GM18507 (cell line): ENCODE results near the gene PRPF6.
"Not testable (repeated sequence)": the region's sequence is repeated elsewhere in the genome, so short reads cannot be mapped to it uniquely, and the experiment has no call there.

ENCODE experiments used
- DNase-seq: peaks from one replicate; pipeline ENCODE4 v3.0.0; 2011; ENCODE audit warnings: low read depth; ENCODE audit not compliant: insufficient read length; ENCODE audit errors: extremely low spot score
- FAIRE-seq: peaks from 2 replicates; lab custom pipeline; 2011; peaks lifted over from hg19 to GRCh38; lab: Jason Lieb, UNC

The PRPF6 gene

DNA sequence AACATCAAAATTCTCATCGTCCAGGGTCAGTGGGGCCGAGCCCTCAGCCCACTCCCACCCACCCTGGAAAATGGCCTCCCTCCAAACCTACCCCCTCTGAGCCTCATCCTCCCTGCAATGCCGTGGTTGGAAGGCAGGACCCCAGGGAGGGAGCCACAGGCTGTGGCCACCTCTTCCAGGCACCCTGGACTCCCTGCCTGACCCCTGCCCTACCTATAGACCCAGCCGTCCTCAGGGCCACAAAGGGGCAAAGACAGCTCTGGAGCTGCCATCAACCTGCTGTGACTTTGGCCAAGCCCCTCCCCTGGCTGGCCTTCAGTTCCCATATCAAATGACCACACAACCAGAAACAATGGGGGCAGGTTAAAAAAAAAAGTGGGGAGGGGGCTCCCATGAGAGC lies 22.5 kb upstream of the PRPF6 start:
- DNase-seq (no peak), FAIRE-seq (no peak)

DNA sequence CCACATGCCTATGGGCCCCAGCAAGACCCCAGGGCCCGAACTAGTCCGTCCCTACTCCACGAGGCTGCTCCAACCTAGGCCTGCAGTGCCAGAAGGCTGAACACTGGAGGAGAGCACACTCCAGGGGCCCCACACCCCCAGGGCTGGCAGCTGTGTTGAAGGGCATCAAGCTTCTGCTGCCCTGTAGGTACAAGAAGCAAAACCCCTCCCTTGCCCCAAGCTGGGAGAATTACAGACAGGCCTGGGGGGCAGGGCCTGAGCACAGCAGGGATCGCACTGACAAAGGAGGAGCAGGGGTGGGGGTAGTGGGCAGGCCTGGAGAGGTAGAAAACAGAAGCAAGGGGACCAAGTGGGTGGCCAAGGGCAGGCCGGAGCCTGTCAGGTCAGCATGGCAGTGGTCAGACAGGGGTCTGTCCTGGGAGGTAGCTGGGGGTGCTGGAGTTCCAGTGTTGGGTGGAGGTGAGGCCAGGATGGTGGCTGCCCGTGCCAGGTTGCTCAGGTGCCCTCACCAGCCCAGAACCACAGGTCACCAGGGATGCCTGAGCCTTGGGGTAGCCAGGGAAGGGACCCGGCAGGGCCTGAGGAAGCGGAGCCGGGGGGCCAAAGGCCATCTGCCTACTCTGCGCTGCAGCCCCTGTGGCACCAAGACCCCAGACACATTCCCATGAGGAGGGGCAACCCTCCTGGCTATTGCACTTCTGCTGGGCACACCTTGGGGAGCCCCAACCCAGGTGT lies 21.8 kb upstream of the PRPF6 start:
- no peak for FAIRE-seq

DNA sequence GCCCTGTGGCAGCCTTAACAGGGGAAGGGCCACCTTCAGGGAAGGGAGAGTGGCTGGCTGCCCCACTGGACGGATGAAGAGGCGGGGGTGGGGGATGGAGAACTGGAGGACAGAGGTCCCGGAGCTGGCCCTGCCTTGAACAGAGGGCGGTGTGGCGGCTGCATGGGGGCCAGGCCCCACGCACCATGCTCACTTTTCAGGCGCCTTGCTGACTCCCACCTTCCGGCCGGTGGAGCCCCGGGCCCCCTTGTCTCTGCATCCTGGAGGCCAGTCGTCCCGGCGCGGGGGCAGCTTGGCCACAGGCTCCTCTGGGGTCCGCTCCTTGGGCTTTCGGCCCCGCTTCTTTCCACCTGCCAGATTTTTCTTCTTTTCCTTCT lies 21.2 kb upstream of the PRPF6 start:
- FAIRE-seq: no peak
- DNase-seq: no peak

More for the DNA sequence above, 21.8 kb upstream of the PRPF6 start:
- DNase-seq: no peak

DNA sequence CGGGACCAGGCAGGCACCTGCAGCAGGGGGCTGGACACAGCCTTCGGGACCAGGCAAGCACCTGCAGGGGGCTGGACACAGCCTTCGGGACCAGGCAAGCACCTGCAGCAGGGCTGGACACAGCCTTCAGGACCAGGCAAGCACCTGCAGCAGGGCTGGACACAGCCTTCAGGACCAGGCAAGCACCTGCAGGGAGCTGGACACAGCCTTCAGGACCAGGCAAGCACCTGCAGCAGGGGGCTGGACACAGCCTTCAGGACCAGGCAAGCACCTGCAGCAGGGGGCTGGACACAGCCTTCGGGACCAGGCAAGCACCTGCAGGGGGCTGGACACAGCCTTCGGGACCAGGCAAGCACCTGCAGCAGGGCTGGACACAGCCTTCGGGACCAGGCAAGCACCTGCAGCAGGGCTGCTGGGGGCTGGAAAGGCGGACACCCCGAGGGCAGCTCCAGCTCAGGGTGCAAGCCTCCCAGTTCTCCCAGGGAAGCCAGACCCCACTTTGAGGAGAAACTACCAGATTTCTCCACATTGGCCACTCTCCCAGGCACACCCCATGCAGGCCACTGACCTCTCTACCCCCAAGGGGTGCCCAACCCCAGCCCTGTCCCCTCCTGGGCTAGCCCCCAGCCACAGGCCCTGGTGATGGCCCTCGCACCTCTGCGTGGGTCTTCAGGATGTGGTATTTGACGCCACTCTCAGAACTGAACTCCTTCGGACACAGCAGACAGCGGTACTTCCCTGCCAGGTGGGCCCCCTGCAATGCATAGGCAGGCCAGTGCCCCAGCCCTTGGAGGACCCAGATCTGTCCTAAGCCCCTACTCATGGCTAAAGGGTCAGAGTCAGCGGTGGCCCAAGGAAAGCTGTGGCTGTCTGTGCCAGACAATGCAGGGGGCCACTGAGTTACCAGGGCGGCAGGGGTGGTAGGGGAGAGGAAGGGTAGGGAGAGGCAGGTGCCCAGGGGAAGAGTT lies 20.0 kb upstream of the PRPF6 start:
- not testable (repeated sequence) for FAIRE-seq, DNase-seq

DNA sequence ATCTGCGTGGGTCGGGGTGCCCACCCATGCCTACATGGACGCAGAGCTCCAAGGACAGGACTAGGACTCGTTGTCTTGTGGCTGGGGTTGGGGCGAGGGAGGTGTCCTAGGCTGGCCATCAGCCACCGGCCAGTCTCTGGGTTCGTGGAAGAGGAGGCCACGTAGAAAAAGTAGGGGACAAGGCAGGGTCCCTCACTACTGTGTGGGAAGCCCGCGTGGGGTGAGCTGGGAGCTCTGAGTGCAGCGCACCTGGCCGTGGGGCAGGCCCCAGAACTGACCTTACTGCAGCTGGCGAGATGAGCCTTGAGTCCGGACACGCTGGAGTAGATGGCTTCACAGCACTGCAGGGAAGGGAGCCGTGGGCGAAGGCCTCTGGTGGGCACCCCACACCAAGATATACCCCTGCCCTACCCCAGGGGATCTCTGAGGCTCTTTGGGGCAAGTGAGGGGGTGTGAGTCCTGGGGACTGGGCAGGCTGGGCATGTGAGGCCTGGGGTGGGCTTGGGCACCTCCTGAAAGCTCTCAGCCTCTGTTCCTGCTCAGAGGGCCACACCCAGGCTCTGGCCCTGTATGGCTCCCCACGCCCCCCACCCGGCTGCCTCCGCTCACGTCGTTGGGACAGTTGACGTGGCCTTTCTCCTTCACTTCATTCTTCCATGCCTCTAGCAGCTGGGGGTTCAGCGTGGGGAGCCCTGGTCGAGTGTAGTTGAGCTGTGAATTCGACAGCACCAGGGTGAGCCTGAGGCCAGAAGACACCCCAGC lies 19.1 kb upstream of the PRPF6 start:
- DNase-seq (no peak), FAIRE-seq (no peak)

DNA sequence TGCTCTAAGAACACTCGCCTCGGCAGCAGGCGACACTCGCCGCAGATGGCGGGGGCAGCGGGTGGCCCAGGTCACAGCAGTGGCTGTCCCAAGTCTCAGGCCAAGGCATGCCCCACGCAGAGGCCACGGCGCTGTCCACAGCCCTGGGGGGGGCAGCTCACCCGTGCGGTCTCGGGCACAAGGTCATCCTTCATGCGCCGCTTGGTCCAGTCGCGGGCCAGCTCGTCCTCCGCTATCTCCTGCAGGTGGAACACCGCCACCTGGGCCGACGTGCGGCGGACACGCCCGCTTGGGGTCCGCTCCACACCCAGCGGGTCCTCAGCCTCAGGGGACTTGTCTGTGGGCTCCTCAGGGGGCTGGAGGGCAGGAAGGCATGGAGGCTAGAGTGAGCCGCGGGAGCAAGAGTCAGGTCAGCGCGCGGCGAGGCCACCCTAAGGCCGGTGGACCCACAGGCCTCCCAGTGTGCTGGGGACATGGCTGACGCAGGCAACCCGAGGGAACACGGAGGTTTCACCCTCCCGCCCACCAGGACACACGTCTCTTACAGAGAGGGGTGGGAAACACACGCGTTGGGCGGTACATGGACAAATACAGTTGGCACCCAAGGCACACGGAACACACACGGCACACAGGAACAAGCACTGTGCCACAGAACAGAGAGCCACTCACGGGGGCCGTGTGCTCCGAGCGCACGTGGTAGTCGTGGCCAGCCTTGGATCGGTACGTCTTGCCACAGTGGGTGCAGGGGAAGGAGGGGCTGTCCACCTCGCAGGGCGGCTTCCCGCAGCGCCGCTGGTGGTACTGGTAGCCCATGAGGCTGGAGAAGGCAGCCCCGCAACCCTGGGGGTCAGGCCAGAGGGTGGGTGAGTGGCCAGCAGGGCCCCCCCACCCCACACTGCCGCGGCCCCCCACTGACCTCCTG lies 18.2 kb upstream of the PRPF6 start:
- FAIRE-seq: no peak
- no peak for DNase-seq

DNA sequence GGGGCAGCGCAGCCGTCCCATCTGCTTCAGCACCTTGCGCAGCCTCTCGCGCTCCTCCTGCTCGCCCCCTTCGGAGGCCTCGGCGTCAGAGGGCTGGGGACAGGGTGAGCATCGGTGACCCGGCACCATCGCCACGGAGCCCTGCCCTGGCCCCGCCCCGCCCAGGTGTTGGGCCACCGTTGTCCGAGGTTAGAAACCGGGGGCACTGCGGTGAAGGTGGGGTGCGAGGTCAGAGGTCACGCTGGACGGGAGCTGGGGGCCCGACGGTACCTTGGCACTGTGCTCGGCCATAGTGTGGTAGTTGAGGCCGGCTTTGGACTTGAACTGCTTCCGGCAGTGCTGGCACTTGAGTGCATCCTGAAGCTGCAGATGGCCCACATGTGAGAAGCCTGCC lies 17.6 kb upstream of the PRPF6 start:
- DNase-seq: no peak
- no peak for FAIRE-seq

DNA sequence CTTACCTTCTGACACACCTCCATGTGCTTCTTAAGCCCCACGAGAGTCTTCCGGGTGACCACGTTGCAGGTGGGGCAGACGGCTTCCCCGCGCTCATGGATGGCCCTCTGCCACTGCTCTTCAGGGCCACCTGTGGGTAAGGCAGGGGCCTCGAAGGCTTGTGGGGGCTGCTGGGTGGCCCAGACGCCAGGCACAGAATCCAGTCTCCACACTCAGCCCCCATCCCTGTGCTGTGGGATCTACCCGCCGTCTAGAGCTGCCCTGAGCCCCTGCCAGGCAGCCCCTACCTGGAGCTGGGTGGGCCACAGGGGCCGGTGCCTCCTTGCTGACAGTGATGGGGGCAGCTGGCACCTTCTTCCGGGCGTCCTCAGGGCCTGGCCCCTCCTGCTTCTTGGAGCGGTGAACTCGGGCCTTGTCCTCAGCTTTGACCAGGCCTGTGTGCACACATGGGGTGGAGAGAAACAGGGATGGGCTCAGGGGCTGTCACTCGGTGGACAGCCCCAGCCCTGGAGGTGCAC lies 17.1 kb upstream of the PRPF6 start:
- no peak for FAIRE-seq
- no peak for DNase-seq

DNA sequence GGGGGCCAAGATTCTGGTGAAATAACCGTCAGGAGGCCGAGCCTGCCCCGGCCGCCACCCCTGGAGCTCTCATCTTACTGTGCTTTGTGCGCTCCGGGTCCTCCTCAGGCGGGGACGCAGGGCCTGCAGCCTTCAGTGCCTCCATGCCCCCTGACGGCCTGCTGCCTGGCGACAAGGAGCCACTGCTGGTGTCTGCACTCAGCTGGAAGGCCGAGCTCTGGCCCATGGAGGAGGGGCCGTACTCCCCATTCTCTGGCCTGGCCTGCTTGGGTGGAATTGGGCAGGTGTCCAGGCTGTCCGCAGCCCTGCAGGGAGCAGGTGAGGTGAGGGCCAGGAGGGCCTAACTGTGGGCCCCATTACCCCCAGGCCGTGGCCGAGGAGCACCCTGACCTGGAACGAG lies 16.5 kb upstream of the PRPF6 start:
- FAIRE-seq: no peak
- no peak for DNase-seq

DNA sequence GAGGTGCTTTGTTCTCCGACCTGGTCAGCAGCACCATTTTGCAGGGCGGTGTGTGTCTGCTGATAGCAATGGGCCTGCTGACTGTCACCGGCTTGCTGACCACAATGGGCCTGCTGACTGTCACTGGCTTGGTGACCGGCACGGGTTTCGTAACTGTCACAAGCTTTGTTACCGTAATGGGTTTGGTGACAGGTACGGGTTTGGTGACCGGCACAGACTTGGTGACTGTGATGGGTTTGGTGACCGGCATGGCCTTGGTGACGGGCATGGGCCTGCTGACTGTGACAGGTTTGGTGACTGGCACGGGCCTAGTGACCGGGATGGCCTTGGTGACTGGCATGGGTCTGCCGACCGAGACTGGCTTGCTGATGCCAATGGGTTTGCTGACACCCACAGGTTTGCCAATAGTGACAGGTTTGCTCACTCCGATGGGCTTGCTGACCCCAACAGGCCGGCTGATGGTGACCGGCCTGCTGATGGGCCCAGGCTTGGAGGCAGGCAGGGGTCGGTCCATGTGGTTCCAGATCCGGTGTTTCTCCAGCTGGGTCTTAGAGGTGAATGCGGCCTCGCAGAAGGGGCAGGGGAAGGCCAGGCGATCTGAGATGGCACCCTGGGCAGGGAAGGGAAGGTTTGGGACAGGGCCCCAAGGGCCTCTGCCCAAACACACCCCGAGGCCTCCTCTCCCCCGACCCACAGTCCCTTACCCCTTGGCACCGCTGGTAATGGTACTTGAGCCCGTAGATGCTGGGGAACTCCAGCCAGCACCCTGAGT lies 14.6 kb upstream of the PRPF6 start:
- FAIRE-seq (no peak), DNase-seq (no peak)

DNA sequence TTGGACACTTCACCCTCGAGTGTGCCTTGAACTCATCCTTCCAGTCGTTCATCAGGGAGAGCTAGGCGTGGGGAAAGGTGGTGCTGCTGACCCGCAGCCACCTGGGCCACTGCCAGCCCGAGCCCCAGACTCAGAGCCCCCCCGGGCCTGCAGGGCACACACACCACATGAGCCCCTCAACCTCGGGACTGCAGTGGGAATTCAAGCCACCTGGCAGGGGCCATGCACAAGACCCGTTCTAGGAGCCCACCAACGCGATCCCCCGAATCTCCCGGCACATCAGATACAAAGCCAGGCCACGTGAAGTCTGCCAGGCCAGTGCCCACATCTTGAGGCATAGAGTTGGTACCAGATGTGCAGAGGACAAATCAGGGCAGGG lies 14.0 kb upstream of the PRPF6 start:
- DNase-seq: no peak
- no peak for FAIRE-seq

DNA sequence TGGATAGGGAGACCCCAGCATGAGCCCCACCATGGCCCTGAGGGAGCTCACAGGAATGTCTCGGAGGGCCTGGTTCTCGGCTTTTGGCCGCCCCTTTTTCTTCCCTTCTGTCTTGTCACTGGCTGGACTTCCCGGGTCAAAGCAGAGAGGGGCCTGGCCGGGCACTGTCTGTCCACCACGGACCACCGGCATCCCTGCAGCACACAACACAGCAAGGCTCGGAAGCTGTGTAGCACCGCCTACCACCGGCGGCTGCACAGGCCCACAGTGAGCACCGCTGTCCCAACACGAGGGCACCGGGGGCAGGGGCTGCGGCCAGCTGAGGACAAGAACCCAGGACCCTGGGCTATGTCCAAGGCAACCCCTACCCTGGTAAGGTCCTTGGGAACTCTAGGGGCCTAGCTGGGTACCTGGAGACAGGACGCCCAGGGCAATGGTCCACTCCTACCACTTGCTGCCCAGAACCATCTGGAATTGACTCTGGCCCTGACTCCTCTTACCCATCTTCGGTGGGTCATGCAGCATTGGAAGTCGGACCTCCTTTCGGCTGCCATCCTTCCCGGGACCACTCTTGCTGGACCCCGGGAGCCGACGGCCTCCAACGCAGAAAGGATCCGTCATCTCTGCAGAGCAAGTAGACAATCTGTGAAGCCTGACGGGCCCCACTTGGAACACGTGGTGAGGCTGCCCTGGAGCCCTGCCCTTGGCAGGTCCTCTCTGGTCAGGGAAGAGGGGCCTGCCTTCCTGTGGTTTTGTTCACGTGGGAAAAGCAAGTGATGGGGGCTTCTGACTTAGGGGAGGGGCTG lies 13.4 kb upstream of the PRPF6 start:
- no peak for DNase-seq
- no peak for FAIRE-seq

DNA sequence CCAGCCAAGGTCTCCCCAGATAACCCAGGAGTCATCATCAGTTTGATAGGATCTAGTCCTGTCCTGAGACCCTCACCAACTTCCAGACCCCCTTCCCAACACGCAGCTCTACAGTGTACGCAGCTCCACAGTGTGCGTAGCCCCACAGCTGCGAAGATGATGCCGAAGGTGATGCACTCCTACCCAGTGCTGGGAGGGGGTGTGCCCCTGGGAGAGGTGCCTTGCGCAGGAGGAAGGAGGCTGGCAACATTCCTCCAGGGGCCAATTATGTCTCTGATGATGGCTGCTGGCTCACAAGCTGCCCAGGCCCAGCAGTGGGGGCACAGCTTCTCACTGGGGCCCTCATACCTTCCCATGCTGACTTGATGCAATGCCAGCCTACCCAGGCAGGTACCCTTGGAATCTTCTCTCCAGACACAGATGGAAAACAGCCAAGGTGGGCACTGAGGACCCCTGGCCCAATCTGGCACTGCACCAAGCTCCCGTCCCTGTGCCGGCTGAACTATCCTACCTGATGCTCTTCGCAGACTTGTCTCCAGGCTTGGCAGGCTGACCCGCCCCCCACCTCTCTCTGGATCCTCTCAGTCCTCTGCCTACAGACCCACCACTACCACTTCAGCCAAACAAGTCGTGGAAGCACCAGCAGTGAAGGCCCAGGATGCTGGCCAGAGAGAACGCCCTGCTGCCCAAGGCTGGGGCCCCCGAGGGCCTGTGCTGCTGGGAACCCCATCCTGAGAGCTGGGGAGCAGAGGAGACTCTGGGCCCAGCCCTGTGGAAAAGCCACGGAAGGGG lies 12.6 kb upstream of the PRPF6 start:
- no peak for DNase-seq
- no peak for FAIRE-seq

DNA sequence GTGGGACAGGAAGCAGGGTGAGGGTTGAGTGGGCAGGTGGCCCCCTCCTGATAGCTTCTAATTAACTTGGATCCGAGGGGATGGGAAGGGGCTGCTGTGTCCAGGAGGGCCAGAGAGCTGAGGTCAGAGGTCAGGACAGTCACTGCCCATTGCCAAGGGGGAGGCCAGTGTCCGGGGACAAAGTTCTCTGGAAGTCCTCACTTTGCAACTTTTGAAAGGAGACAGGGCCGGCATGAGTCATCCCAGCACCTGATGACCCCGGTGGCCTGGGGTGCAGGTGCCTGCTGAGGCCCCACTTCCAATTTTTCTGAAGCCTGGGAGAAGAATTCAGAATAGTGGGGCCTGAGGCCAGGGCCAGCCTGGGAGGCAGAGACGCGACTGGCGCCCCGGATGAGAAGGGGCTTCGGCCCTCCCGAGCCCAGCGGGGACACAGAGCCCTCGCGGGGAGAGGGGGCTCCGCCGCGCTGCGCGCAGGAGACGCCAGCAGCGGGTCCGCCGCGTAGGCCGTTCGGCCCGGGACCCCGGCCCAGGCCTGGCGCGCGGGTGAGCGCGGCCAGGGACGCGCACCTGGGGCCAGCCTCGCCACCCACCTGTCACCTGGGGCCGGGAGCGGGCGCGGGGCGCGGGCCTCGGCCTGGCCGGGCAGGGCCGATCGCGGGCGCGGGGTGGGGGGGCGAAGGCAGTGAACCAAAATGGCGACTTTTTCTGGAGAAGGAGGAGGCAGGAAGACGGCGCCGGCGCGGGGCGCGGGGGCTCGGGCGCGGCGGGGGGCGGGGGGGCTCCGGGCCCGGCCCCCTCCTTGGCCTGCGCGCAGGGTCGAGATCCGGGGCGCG lies 11.8 kb upstream of the PRPF6 start:
- DNase-seq (no peak), FAIRE-seq (no peak)

DNA sequence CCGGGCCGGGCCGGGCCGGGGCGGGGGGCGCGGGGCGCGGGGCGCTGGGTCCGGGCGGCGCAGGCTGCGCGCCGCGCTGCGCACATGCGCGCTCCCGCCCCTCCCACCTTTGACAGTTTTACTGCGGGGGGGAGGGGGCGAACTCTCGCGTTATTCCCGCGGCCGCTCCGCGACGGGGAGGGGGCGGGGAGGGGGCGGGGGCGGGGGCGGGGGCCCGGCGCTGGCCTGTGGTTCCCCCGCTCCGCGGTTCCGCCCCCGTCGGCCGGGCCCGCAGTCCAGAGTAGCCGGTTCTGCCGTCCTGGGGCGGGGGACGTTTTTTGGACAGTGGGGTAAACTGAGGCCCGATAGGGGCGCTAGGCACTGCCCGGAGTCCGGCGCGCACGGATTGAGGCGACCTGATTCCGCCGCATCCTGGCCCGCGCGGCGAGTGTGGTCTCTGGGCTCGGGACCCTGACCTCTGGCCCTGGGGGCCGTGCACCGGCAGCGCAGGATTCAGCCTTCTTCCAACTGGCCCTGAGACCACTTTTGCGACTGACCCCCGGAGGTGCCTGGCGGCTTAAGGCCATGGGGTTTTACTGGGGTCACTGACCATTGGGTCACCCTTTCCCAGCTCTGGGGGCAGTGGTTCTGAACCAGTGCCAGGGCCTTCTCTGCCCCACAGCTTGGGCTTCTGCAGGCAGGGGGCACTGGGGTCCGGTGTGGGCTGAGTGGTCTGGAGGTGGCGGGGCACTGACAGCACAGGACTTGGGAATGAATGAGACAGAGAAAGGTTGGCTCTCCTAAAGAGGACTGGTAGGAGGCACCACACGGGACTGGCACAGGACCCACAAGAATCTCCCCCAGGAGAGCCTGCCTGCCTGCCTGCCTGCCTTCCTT lies 10.9 kb upstream of the PRPF6 start, which contains the start of gene ZNF512B:
ZNF512B (minus strand) TSS at position 93 of the 876 bp plus-strand sequence. CDS start 1,980 bp downstream, outside the sequence.
- DNase-seq: no peak
- FAIRE-seq: no peak
